GDM1 (cell line): ENCODE results near the gene TRAPPC3L.
A peak's percentile ranks its signal among the peaks of the same experiment; 100 is the strongest.

ENCODE experiments used
- DNase-seq: peaks from one replicate; lab custom pipeline; 2025; lab: John Stamatoyannopoulos, UW

The TRAPPC3L gene

GRCh38 chr6:116465246-116465645 is 80.2 kb downstream of the TRAPPC3L start:
- DNase-seq = peak; percentile 73

GRCh38 chr6:116463301-116463700 is 82.2 kb downstream of the TRAPPC3L start:
- no peak for DNase-seq

- peak; percentile 46 for DNase-seq
Measured at GRCh38 chr6:116461932-116462885, 83.3 kb downstream of the TRAPPC3L start.

GRCh38 chr6:116461331-116461931 is 84.1 kb downstream of the TRAPPC3L start, which contains the start of gene CALHM6:
Gene CALHM6 (plus strand): TSS chr6:116461375. CDS start chr6:116461930, 555 bp downstream.
- DNase-seq = no peak

DNA sequence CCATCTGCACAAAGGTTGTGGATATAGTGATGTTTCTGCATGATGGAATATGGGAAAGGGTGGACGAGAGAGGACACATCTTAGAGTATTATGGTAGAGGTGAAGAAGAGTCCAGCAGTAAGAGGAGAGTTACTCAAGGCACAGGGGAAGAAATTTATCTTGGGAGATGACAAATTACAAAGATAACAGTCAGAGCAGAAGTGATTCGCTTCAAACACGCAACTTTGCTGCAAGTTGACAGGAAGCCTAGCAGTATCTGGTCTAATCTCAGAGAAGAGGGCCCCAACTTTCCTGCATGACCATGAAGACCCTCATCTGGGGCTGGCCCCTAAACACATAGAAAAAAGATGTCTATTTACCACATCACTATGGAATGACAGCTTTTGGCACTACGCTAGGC is 85.6 kb downstream of the TRAPPC3L start:
- no peak for DNase-seq

- DNase-seq = no peak
Measured at GRCh38 chr6:116458264-116458663, 87.2 kb downstream of the TRAPPC3L start.

DNA sequence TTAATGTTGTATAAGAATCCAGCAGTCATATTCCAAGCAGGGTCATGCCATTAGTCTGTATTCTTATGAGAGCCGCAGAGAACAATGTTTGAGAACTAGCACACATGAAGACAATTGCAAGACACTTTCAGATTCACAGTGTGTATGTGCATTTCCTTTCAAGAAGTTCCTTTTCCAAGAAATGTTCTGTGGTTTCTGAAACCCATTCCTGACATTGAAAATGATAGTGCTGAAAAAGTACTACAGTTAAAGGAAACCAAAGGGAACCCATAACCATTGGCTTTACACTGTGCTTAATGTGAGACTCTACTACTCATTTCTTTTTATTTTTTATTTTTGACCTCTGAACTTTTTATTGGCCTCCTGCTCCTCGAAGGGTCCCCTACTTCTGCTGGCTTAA is 88.6 kb downstream of the TRAPPC3L start:
- no peak for DNase-seq

DNA sequence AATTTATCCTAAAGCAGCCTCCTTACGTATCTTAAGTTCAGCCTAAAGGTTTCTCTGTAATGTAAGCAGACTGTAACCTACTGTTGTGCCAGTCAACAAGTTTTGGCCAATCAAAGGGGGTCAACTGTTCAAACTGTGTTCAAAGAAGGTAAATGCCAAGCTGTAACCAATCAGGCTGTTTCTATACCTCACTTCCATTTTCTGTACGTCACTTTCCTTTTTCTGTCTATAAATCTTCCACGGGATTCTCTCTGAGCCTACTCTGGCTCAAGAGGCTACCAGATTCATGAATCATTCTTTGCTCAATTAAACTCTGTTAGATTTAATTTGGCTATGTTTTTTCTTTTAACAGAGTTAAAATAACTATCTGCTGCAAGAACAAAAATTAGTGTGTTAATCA is 89.4 kb downstream of the TRAPPC3L start:
- DNase-seq = no peak

GRCh38 chr6:116452531-116452930 is 93.0 kb downstream of the TRAPPC3L start:
- DNase-seq = no peak

- no peak for DNase-seq
Measured at GRCh38 chr6:116451916-116452315, 93.6 kb downstream of the TRAPPC3L start.

DNA sequence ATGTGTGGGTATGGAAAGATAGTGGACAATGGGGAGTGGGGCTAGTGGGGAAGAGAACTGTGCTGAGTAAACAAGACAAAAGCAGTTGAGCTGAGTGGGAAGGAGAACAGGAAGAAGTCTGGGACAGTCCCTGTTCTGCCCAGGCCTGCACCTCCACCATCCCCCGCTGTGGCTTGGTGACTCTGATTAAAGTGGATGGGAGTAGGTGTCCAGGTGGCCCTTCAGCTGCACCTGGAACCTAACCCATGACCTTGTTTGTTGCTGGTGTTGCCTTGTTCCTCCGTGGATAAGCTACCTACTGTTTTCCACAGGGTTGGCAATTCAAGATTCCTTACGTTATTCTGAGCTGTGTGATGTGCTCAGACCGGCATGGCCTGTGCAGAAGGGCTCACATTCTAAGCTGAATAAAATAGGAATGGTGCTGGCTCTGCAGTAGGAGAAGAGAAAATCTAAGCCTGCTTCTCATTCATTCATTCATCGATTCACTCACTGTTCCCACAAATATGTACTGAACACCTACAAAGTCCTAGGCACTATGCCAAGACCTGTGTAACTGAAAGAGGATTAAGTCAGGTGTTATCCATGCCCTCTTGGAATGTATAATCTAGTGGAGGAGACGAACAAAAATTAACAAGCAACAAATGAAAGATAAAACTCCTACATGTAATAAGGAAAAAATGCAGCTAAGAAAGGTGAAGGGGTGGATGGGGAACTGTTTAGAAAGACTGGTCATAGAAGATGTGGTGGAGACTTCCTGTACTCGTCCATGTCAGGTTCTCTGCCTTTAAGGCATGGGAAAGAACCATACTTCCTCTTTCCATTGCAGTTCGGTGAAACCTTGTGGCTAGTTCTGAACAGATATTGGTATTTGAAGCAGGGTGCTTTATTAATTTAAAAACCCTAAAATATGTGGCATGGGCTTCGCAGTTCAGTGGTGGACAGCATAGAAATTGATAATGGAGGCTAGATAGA is 94.4 kb downstream of the TRAPPC3L start:
- DNase-seq = peak; percentile 68

GRCh38 chr6:116450185-116450710 is 95.2 kb downstream of the TRAPPC3L start:
- DNase-seq = no peak

DNA sequence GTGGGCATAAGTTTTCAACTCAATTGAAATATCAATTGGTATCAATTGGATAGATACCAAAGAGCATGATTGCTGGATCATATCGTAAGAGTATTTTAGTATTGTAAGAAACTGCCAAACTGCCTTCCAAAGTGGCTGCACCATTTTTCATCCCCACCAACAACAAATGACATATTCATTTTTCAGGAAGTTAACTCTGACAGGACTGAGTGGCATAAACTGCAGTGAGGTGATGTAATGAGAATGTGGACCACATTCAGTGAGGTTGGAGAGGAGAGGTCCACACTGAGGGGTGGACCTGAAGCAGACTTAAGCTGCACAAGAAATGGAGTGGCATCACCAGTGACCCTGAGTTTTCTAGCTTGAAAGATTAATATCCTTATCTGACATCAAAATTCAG is 95.9 kb downstream of the TRAPPC3L start:
- peak; percentile 13 for DNase-seq

- no peak for DNase-seq
Measured at GRCh38 chr6:116447496-116448011, 97.9 kb downstream of the TRAPPC3L start.

DNA sequence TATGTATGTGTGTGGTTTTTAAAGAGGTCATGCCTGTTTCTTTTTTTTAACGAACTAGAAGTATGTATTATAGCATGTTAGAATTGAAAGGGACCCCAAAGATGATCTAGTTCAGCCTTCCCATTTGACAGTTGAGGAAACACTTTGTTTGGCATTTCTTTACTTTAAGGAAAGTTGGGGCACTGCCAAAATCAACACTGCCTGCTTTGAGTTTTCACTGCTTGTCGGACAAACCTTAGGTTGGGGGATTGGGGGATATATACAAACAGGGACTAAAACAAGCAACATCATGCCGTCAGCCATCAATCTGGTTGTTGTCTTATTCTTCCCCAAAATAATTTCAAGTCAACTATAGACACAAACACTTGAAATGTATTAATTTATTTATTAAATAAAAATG is 98.4 kb downstream of the TRAPPC3L start:
- no peak for DNase-seq

DNA sequence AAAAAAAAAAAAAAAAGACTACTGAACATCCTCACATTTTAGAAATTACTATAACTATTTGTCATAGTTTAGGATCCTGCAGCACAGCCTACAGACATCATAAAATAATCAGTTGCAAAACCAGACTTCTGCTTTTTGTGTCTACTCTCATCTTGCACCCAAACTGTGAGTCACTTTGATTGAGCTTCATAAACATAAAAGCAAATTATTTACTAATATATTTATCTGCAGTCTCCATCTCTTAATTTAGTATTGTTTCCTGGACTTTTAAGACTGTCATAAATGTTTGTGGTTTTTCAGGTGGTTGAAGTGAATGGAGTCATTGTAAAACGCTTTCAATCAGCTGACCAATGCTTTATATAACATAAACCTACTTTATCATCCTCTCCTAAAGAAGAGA is 99.1 kb downstream of the TRAPPC3L start:
- DNase-seq = peak; percentile 6

- no peak for DNase-seq
Measured at GRCh38 chr6:116445102-116445501, 100.4 kb downstream of the TRAPPC3L start.
